Activated T-cell treated with anti-CD3 and anti-CD28 coated beads for 1 hour (primary cell): ENCODE measurements around the gene EFCAB5.
"Not testable (repeated sequence)": the region's sequence is repeated elsewhere in the genome, so short reads cannot be mapped to it uniquely, and the experiment has no call there.

Experiments used
- DNase-seq: peaks from one replicate; pipeline ENCODE4 v3.0.0-alpha.2; 2020; ENCODE audit warnings: low read depth

Gene EFCAB5

DNA sequence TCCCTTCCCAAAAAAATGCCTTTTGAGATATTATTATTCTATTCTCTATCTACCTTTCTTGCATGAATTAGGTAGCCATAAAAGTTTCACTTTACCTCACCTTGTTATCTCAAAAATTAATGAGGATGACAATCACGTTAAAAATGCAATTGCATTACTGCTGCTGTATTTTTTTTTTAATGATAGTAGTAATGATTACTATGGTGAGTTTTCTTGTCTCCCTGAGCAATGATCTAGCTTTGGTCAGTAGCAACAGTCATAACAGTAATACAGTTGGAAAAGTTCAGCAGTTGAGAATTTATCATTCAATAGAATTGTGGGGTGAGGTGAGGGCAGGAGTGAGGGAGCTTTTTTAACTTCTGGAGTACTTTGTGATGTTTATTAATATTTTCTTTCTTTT is at the start of gene EFCAB5:
EFCAB5 (plus strand) TSS at position 301 of the 400 bp plus-strand sequence. CDS start 163 bp downstream, outside the sequence.
- no peak for DNase-seq

DNA sequence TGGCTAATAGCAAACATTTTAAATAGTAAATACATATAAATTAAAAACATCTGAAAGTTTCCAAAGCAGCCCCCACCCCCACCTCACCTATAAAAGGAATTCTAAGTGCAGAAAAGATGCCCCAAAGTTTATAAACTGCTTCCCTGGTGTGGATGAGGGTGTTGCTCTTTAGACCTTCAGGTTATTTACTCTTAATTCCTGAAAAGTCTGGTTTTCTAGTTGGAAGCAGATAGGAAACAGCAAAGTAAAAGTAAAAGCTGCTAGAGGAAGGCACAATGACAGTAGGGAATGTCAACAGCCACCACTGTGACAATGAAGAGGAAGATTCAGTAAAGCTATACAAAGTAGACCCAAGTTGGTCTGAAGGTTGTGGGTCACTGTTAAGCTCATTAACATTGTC is 49.2 kb upstream of the EFCAB5 start:
- no peak for DNase-seq

DNA sequence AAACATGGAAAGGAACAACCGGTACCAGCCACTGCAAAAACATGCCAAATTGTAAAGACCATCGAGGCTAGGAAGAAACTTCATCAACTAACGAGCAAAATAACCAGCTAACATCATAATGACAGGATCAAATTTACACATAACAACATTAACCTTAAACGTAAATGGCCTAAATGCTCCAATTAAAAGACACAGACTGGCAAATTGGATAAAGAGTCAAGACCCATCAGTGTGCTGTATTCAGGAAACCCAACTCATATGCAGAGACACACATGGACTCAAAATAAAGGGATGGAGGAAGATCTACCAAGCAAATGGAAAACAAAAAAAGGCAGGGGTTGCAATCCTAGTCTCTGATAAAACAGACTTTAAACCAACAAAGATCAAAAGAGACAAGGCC is 44.3 kb upstream of the EFCAB5 start:
- DNase-seq, result not testable (repeated sequence)

DNA sequence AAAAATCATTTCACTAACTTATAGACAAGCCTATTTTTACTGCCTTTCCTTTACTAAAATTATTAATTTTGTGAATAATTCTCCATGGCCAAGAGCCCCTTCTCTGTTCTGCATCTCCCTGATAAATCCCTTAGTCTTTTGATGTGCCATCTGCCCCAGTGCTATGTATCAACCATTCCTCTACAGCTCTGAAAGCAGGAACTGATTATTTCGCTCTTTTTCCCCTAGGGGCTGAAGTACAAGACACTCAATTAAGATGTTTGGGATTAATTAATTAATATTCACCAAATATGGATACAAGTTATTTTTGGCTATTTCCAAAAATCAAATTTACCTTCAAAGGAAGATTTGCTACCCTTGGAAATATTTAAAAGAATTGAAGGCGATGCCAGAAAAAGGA is 38.0 kb upstream of the EFCAB5 start:
- no peak for DNase-seq

DNA sequence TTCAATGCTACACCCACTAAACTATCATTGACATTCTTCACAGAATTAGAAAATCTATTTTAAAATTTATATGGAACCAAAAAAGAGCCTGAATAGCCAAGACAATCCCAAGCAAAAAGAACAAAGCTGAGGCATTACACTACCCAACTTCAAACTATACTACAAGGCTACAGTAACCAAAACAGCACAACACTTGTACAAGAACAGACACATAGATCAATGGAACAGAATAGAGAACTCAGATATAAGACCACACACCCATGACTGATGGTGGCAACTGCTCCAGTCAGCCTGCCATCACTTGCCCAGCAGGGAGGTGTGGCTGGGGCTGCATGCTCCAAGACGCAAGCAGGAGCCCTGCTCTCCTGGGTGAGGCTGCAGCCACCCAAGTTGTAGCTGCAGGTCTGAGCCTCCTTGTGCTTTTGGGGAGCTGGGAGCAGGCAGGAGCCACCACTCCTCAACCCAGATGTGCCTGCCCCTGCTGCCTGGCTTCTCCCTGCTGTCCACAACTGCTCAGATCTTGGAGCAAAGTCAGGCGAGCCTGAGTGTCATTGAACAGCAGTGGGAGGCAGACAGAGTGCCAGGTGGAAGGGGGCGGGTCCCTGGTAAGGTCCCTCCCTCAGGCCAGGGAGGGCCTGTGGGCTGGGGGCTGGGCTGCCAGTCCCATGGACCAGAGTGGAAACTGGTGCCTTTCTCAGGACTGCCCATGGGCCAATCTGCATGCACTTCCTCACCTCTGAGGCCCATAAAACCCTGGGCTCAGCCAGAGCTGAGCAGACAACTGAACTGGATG is 36.2 kb upstream of the EFCAB5 start:
- no peak for DNase-seq

DNA sequence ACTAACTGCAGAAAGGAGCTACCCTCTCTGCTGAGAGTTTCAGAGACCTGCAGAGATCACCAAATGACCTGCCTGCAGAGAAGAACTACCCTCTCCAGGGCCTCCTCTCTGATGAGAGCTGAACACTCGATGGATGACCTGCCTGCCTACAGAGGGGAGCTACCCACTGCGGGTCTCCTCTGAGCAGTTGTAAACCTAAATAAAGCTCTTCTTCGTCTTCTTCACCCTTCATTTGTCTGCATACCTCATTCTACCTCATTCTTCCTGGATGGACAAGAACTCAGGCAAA is 35.6 kb upstream of the EFCAB5 start:
- no peak for DNase-seq

DNA sequence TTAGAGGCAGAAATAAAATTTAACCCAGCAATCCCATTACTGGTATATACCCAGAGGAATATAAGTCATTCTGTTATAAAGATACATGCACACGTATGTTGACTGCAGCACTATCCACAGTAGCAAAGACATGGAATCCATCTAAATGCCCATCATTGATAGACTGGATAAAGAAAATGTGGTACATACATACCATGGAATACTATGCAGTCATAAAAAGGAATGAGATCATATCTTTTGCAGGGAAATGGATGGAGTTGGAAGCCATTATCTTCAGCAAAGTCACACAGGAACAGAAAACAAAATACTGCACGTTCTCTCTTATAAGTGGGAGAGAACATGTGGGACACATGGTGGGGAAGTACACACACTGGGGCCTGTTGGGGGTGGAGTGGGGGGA is 34.5 kb upstream of the EFCAB5 start:
- DNase-seq, result no peak

DNA sequence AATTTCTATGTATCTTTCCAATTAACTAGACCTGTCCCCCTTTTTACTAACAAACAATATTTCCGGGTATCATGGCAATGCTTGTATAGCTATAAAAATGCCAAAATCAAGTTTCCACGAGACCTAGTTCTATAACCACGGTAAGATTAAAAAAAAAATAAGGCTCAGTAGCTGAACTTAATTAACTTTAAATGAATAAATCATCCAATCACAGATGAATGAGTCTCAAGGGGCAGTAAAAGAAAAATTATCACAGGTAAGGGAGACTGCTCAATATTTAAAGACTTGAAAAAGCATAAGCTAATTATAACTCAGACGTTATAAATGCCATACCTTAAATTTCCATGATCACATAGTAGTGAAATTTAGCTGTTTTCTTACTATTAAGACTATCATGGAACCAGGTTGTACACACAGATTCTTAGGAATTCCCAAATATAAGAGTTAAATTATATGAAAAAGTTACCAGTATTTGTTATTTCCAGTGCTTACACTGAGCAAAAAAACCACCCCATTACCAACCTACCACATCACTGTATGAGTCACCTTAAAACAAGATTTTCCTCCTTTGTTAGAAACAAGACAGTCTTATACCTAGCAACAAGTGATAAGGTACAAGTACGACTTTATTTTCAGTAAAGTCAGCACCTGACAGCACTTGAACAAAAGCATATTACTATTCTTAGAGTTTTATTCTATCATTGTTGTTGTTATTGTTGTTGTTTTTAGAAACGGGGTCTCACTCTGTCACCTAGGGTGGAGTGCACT is 32.0 kb upstream of the EFCAB5 start:
- no peak for DNase-seq

DNA sequence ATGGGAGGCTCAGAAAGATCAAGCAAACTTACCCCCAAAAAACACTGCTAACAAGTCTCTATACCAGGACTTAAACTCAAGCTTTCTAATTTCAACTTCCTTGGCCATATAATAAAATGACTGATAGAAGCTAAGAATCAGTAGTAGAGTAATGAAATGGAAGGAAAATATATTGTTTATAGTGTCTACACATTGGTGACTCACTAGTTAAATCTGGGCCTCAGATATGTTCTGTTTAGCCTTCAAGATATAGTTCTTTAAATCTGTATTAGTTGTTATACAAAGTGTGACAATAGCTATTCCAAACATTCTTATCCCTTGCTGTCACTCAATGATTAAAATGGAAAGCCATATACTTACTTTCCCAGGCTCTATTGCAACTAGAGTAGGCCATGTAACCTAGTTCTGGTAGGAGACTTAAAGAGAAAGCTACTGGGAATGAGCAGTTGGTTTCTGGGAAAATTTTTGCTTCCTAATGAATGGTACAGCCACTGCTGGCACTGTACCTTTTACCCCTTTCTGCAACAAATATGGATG is 29.7 kb upstream of the EFCAB5 start:
- no peak for DNase-seq

DNA sequence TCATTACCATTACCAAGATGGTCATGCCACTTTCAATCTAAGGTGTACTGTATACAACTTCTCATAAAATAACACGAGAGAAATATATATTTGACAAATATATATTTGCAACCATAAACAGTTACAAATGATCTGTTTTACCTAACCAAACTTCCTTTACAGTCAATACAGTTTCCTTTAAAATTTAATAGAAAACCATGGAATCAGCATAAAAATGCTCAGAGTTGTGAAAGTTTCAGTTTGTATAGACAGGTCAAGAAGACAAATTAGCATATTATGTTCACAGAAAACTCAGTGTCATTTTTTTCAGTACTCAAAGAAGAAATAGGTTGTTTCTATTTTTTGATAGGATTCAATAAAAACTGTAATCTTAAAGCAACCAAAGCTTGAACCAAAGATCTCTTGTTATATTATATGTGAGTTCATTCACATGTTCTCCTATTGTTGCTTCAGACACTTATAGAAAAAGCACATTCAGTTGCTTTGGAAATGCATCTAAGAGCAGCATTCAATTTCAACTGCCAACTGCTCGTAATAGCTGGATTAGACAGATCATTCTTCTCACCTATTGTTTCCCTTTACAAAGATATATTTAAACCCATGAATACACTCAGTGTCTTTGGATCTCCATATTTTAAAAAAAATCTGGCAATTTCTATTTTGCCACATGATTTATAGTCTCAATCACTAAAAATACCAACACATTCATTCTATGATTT is 26.5 kb upstream of the EFCAB5 start:
- no peak for DNase-seq

DNA sequence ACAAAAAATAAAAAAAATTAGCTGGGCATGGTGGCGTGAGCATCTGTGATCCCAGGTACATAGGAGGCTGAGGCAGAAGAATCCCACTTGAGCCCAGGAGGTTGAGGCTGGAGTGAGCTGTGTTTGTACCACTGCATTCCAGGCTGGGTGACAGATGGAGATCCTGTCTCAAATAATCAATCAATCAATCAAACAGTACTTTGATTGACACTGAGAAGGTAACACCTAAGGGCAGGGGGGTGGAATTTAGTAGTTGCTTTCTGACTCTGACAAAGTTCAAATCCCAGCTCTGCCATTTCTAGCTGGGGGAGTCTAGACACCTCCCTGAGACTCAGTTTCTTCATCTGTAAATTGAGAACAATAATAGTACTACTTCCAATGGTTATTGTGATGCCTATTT is 23.4 kb upstream of the EFCAB5 start:
- DNase-seq, result no peak

DNA sequence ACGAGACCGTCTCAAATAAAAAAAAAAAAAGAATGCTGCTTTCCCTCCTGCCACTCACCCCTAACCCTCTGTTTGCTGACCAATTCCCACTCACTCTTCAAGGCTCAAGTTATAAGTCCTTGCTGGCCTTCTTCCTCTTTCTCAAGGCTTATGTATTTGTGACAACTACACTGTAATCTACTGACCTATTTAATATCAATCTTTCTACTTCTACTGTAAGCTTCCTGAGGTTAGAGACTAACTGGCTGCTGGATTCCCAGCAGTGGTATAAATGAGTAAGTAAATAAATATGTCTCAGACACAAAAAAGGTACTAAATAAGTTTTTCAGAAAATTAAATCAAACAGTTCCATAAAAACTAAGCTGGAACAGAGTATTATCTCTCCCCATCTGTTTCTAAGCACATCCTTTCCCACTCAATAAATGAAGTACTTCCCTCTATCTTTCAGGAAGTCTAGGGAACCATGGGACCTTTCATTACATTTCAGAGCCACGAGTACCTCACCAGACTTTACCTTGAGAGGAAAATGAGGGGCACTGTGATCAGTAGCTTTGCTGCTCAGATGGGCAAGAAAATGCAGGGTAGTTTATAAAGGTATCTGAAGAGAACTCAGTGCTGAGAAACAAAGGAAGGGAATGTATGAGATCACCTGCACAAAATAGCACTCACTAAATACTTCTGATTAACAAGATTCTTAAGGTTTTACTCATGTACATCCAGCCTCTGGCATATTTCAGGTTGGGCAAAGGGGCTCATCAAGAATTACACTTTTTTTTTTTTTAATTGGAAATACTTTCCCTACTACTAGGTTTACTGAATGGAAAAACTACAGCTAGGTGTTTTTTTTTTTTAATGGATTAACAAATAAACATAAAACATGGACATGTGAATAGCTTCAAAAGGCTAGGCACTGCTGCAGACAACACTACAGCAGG is 22.2 kb upstream of the EFCAB5 start:
- DNase-seq, result no peak

DNA sequence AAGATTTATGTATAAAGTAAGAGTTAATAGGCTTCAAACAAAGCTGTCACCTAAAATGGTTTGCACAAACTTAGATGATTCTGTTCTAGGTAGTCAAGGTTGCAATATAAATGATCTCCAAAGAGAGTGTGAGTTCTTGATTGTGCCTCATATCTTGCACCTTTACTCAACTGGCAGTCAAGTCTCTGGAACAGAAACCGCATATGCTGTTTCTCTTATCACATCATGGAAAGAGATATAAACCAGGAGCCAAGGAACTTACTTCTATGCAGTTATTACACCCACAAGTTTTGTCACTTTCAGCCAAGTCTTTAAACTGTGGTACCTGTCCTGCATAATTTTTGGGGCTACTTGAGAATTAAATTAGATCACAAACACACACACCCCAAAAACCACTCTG is 16.6 kb upstream of the EFCAB5 start:
- no peak for DNase-seq

DNA sequence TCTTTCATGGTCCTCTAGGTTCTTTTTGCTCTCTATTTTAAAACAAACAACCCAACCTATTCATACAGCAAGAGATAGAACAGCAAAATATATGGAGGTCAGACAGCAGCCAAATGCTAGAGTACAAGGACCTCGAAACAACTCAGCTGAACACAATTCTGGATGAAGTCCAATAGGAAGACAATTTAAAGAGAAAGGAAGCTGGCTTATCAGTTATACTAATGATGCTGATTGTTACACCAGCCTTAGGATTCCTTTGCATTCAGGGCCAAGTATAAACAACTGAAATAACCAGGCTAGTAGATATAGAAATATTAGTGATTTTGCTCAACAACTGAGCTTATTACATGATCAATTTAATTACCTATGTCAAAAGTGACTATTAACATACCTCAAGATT is 13.9 kb upstream of the EFCAB5 start:
- no peak for DNase-seq

DNA sequence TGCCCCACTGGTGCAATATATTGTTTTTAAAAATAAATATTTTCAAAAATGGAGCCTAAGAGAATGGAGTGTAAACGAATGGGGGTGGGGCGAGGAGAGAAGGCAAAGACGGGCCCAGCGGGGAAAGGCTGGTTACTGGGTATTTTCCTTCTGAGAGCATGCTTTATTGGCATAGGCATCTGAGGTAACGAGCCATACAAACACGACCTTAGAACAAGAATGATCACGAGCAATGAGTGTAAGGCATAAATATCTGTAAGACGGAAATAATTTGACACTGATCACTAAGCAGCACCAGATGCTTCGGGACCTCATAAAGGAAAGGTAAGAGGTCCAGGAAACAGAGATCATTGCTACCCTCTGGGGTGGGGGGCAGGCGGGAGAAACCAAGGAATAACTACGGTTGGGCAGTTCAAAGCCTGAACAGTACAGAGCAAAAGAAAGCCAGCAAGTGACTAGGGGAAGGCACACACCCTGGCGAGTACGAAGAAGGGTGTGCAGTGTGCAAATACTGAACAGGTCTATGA is 12.4 kb upstream of the EFCAB5 start:
- no peak for DNase-seq

DNA sequence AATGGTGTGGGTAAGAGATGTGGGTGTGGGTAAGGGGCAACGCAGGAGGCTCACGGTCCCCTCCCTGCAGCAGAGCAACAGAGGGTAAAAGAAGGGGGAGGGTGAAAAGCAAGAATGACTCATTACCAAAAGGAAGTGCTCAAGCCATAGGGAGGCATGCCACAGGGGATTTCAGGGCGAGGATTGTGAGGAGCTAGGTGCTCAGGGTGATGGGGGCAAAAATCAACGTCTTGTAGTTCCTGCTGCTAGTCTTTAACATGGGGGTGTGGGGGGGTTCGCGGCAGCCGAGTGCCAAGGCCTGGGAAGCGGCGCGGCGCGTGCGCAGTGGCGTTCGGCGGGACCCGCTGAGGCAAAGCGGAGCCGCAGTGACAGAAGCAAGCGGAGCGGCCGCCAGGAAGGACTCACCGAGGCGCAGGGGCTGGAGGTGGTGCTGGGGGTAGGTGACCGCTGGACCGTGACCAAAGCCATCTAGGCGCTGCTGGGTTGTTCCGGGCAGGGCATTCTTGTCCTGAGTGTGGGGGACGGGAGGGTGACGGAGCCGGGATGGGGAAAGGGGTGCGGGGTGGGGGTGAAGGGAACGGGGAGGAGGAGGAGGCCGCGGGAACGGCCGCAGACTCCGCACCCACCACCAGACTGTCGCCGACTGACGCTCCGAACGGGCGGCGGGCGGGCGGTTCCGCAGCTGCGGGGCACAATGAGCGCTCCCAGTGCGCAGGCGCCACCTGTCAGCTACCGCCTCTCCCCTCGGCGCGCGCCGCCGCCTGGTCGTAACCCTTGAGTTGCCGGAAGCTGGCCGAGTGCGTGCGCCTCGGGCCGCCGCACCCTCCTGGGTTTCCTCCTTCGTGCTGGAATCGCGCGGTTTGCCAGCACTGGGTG is 11.7 kb upstream of the EFCAB5 start, which contains the start of gene SSH2:
SSH2 (minus strand) TSS at position 696 of the 876 bp plus-strand sequence; CDS start at position 468, 228 bp downstream.
- peak; percentile 89 for DNase-seq

DNA sequence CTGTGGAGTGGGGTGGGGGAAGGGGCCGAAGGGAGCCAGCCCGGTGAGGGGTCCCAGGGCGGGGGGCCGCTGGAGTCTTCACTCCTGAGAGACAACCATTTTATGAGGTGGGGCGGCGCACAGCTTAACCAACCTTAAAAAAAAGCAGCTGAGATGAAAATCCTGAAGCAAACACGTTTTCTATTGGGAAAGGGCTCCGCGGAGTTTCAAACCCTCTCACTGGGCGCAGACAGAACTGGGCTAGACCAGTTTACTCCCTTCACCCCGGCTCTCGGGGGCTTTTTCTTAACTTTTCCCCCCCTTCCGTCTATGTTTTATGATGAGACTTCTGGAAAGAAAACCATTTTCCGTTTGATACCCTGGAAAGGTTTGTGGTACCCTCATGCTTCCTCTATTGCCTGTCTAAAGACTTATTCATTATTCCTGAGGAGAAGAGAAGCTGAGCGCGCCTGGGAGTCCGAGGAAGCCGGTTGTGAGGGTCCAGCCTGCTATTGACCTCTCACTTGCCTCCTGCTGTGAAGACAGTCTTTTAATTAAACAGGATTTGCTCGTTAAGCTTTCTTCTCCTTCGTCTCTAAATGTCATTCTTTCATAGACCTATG is 10.9 kb upstream of the EFCAB5 start:
- no peak for DNase-seq

DNA sequence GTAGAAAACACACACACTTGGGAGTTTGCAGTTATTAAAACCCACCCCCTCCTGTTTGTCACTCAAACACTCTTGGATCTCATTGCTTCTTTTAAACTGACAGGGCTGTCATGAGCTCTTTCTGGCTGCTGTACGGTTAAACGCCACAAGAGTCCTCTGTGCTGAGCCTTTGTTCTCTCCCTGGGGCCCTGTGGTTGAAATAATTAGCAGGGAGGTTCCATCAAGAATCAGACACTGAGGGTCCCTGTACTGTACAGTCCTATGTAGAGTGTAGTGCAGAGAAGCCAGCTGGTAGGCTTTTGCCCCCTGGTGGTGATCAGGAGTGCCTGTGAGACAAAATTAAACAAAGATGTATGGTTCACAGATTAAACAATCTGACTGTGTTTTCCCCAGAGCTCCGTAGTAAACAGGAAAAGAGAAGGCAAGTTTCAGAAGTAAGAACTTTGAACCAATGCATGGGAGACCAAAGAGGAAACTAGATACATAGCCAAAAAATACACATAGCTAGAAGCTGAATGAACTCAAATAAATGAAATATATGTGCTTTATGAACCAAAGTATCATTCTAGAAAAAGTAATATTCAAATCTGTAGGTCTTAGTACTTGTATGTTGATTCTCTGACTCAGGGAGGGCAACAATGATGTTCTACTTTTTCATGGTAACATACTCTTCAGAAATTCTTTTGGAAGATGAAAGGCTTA is 10.1 kb upstream of the EFCAB5 start:
- DNase-seq, result peak; percentile 51

DNA sequence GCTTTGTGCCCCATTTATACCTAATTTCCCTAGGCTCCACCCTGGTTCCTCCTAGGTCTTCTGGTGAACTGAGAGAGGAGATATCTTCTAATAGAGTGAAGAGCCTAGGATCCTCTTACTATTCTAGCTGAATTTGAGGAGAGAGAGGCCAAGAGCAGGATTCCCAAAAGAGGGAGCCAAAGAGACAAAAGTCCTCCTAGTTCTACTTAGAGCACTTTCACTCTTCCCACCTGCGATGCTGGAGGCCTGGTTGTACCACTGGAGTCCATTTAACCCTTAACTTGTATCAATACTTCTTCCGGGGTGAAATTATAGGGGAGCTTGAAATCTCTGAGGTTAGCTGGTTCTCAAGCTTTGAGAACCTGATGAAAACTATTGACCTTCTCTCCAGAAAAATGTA is 8.1 kb upstream of the EFCAB5 start:
- DNase-seq, result no peak
